ENCODE data around the gene RASSF9. TPM values are rescaled to one million over a fixed set of nuclear protein-coding genes. Genes with fewer than 3 reads are reported as not detected.

The RASSF9 gene
- total RNA-seq, 2 donors from 2014 or later: 2.4 to 3.2 TPM

- Histone ChIP-seq H3K4me1 (ENCODE audit: control insufficient read depth in 1 of 2, low read depth in 2 of 2) (no peaks in the 10 kb centered on the region), H3K27ac (no peak overlapping the region), H3K36me3 (no peaks in the 10 kb centered on the region), H3K9me3 (no peaks in the 10 kb centered on the region), H3K4me3 (no peak overlapping the region), H3K27me3 (replicated peaks; ENCODE audit: insufficient read depth) (no peaks in the 10 kb centered on the region)
- DNase-seq (ENCODE audit: low spot score) (no peak), ATAC-seq (ENCODE audit: insufficient number of reproducible peaks, low FRiP score, low read depth) (no peak)
- TF ChIP-seq CTCF (IDR thresholded peaks at IDR 0.05): no peak
These were observed 7.5 kb upstream of the RASSF9 start for GRCh38 chr12:85843606-85844310.

- ATAC-seq (ENCODE audit: insufficient number of reproducible peaks, low FRiP score, low read depth) (no peak), DNase-seq (ENCODE audit: low spot score) (no peak)
- H3K27me3 ChIP-seq (replicated peaks; ENCODE audit: insufficient read depth): no peaks in the 10 kb centered on the region
- no peaks in the 10 kb centered on the region for H3K36me3 ChIP-seq
- H3K4me3 ChIP-seq: peak overlapping the region; percentile 77
- H3K27ac ChIP-seq: peak overlapping the region; percentile 51 to 83
- peaks cover 0 to 29% of the 10 kb centered on the region in 2 donors for H3K4me1 ChIP-seq (ENCODE audit: control insufficient read depth in 1 of 2, low read depth in 2 of 2)
- TF ChIP-seq CTCF (IDR thresholded peaks at IDR 0.05): no peak
- H3K9me3 ChIP-seq: no peaks in the 10 kb centered on the region
These were observed 598 bp downstream of the RASSF9 start for GRCh38 chr12:85835426-85836196.

- TF ChIP-seq CTCF (IDR thresholded peaks at IDR 0.05): no peak
- DNase-seq (ENCODE audit: low spot score) (no peak), ATAC-seq (ENCODE audit: insufficient number of reproducible peaks, low FRiP score, low read depth) (no peak)
- Histone ChIP-seq H3K36me3 (no peaks in the 10 kb centered on the region), H3K27me3 (replicated peaks; ENCODE audit: insufficient read depth) (no peaks in the 10 kb centered on the region), H3K4me3 (peak overlapping the region; percentile 77), H3K4me1 (ENCODE audit: control insufficient read depth in 1 of 2, low read depth in 2 of 2) (peaks cover 0 to 37% of the 10 kb centered on the region in 2 donors), H3K9me3 (no peaks in the 10 kb centered on the region), H3K27ac (no peak overlapping the region)
These were observed 1.8 kb downstream of the RASSF9 start for GRCh38 chr12:85834378-85834777.

- TF ChIP-seq CTCF (IDR thresholded peaks at IDR 0.05): no peak
- no peak for DNase-seq (ENCODE audit: low spot score)
- Histone ChIP-seq H3K27me3 (replicated peaks; ENCODE audit: insufficient read depth) (no peaks in the 10 kb centered on the region), H3K36me3 (no peaks in the 10 kb centered on the region), H3K27ac (no peak overlapping the region), H3K4me3 (peak overlapping the region; percentile 15), H3K4me1 (ENCODE audit: control insufficient read depth in 1 of 2, low read depth in 2 of 2) (peaks cover 0 to 37% of the 10 kb centered on the region in 2 donors), H3K9me3 (no peaks in the 10 kb centered on the region)
- no peak for ATAC-seq (ENCODE audit: insufficient number of reproducible peaks, low FRiP score, low read depth)
These were observed 2.6 kb downstream of the RASSF9 start for GRCh38 chr12:85833579-85833978.

- TF ChIP-seq CTCF (IDR thresholded peaks at IDR 0.05): no peak
- ATAC-seq (ENCODE audit: insufficient number of reproducible peaks, low FRiP score, low read depth): no peak
- Histone ChIP-seq H3K4me3 (no peak overlapping the region), H3K27me3 (replicated peaks; ENCODE audit: insufficient read depth) (no peaks in the 10 kb centered on the region), H3K9me3 (no peaks in the 10 kb centered on the region), H3K36me3 (no peaks in the 10 kb centered on the region), H3K27ac (no peak overlapping the region), H3K4me1 (ENCODE audit: control insufficient read depth in 1 of 2, low read depth in 2 of 2) (peaks cover 0 to 31% of the 10 kb centered on the region in 2 donors)
- no peak for DNase-seq (ENCODE audit: low spot score)
These were observed 4.8 kb downstream of the RASSF9 start for GRCh38 chr12:85831327-85831990.

All from thoracic aorta (tissue), 2 donors.